ENCODE measurements around the gene MS4A8.
"Not testable (repeated sequence)": the region's sequence is repeated elsewhere in the genome, so short reads cannot be mapped to it uniquely, and the experiment has no call there.

Gene MS4A8

GRCh38 chr11:60741421-60741820 is 42.0 kb downstream of the MS4A8 start:
- in situ Hi-C loops (cut with MboI; ENCODE audit: low sequenced_read_pairs) = no loop called here
- Histone ChIP-seq H3K27me3 (ENCODE audit: low read depth) (no peaks in the 10 kb centered on the region), H3K9me3 (no peaks in the 10 kb centered on the region), H3K4me3 (no peak overlapping the region), H3K36me3 (replicated peaks) (no peaks in the 10 kb centered on the region), H3K4me1 (no peaks in the 10 kb centered on the region)
- no peak for DNase-seq (ENCODE audit: low spot score in 2 of 2)

DNA sequence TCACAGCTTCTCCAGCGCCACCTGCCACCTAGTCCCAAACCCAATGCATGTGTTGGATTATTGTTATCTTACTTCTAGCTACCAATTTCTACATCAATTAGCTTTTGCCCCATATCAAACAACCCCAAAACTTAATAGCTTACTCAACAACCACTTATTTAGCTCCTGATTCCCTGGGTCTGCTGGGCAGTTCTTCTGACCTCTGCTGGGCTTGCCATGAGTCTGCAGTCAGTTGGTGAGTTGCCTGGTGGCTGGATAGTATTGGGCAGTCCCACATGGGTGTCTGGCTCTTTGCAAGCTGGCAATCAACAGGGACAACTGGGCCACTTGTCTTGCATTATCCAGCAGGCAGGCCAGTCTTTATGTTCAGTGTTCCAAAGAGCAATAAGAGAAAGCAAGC is 43.6 kb downstream of the MS4A8 start:
- no peaks in the 10 kb centered on the region for H3K9me3 ChIP-seq
- no peak for DNase-seq (ENCODE audit: low spot score in 2 of 2)
- no peaks in the 10 kb centered on the region for H3K27me3 ChIP-seq (ENCODE audit: low read depth)
- no peaks in the 10 kb centered on the region for H3K4me1 ChIP-seq
- in situ Hi-C loops (cut with MboI; ENCODE audit: low sequenced_read_pairs) = no loop called here
- no peak overlapping the region for H3K4me3 ChIP-seq
- H3K36me3 ChIP-seq (replicated peaks) = no peaks in the 10 kb centered on the region

DNA sequence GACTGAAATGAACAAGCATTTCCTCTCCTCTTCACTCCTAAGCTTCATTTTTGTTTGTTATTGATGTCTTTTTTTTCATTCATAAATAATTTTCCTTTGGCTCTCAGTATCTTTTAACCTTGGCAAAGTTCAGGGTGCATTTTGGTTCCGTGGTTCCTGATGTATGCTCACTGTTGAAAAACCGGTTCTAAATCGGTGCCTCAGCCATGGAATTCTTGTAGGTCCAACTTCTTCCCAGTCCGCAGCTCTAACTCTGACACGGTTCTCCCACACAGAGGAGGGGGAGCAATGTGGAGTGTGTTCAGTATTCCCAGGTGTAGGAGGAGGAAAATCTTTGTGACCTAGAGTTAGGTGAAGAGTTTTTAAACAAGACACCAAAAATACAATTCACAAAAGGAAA is 44.7 kb downstream of the MS4A8 start:
- Histone ChIP-seq H3K27me3 (ENCODE audit: low read depth) (no peaks in the 10 kb centered on the region), H3K4me3 (no peak overlapping the region), H3K4me1 (no peaks in the 10 kb centered on the region), H3K9me3 (no peaks in the 10 kb centered on the region), H3K36me3 (replicated peaks) (no peaks in the 10 kb centered on the region)
- in situ Hi-C loops (cut with MboI; ENCODE audit: low sequenced_read_pairs) = no loop called here
- no peak for DNase-seq (ENCODE audit: low spot score in 2 of 2)

GRCh38 chr11:60747359-60747873 is 48.0 kb downstream of the MS4A8 start:
- no peaks in the 10 kb centered on the region for H3K36me3 ChIP-seq (replicated peaks)
- H3K9me3 ChIP-seq = no peaks in the 10 kb centered on the region
- no peak overlapping the region for H3K4me3 ChIP-seq
- DNase-seq (ENCODE audit: low spot score in 2 of 2) = no peak
- H3K27me3 ChIP-seq (ENCODE audit: low read depth) = 0 out of 2 replicates have a peak, but pooled peaks cover 3% of the 10 kb centered on the region
- no peaks in the 10 kb centered on the region for H3K4me1 ChIP-seq
- in situ Hi-C loops (cut with MboI; ENCODE audit: low sequenced_read_pairs) = no loop called here

DNA sequence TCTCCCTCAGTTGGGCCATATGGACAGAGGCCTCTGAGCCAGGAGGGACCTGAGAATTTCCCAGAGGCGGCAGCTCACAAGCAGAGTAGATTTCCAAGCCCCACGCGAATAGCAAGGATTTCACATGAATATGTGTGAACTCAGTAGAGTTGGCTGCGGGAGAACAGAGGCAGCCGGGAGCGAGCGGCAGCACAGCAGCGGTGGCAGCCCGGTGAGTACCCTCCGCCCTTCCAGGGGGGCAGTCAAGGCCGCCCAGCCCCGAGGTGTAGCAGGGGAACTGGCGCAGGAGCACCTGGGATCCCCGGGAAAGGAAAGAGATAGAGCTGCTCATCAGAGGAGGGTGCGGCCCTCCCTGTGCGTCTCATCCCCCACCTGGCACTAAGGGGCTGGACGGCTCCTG is 48.8 kb downstream of the MS4A8 start:
- H3K27me3 ChIP-seq (ENCODE audit: low read depth) = 0 out of 2 replicates have a peak, but pooled peaks cover 3% of the 10 kb centered on the region
- no peak for DNase-seq (ENCODE audit: low spot score in 2 of 2)
- H3K9me3 ChIP-seq = no peaks in the 10 kb centered on the region
- no peaks in the 10 kb centered on the region for H3K4me1 ChIP-seq
- in situ Hi-C loops (cut with MboI; ENCODE audit: low sequenced_read_pairs) = no loop called here
- no peak overlapping the region for H3K4me3 ChIP-seq
- no peaks in the 10 kb centered on the region for H3K36me3 ChIP-seq (replicated peaks)

GRCh38 chr11:60748821-60749220 is 49.4 kb downstream of the MS4A8 start:
- Histone ChIP-seq H3K4me1 (no peaks in the 10 kb centered on the region), H3K9me3 (no peaks in the 10 kb centered on the region), H3K27me3 (ENCODE audit: low read depth) (0 out of 2 replicates have a peak, but pooled peaks cover 3% of the 10 kb centered on the region), H3K4me3 (no peak overlapping the region), H3K36me3 (replicated peaks) (no peaks in the 10 kb centered on the region)
- DNase-seq (ENCODE audit: low spot score in 2 of 2) = no peak
- in situ Hi-C loops (cut with MboI; ENCODE audit: low sequenced_read_pairs) = no loop called here

DNA sequence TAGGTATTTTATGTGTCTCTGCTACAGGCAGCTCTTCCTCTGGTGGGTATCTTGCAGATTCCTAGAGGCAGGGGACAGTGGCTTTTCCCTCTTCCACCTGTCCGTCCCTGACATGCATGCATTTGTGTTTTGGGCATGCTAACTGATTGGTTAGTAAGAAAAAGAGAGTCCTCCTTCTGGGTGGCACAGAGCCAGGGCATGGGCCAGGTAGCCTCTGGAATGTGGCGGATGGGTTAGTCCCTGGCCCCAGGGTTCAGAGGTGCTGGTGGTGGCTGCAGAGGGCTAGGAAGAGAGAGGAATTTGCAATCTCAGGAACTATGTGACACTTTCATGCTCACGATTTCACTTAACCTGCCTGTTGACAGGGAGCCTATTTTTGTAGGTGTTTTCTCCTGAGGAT is 51.5 kb downstream of the MS4A8 start:
- no peak overlapping the region for H3K4me3 ChIP-seq
- in situ Hi-C loops (cut with MboI; ENCODE audit: low sequenced_read_pairs) = no loop called here

GRCh38 chr11:60753309-60753708 is 53.9 kb downstream of the MS4A8 start:
- Histone ChIP-seq H3K27me3 (ENCODE audit: low read depth) (0 out of 2 replicates have a peak, but pooled peaks cover 3% of the 10 kb centered on the region), H3K4me1 (no peaks in the 10 kb centered on the region), H3K4me3 (no peak overlapping the region), H3K9me3 (no peaks in the 10 kb centered on the region), H3K36me3 (replicated peaks) (no peaks in the 10 kb centered on the region)
- DNase-seq (ENCODE audit: low spot score in 2 of 2) = no peak
- in situ Hi-C loops (cut with MboI; ENCODE audit: low sequenced_read_pairs) = no loop called here

More for the DNA sequence above, 51.5 kb downstream of the MS4A8 start:
- H3K9me3 ChIP-seq = no peaks in the 10 kb centered on the region
- no peaks in the 10 kb centered on the region for H3K36me3 ChIP-seq (replicated peaks)
- no peaks in the 10 kb centered on the region for H3K4me1 ChIP-seq
- no peak for DNase-seq (ENCODE audit: low spot score in 2 of 2)
- 0 out of 2 replicates have a peak, but pooled peaks cover 3% of the 10 kb centered on the region for H3K27me3 ChIP-seq (ENCODE audit: low read depth)

- in situ Hi-C loops (cut with MboI; ENCODE audit: low sequenced_read_pairs) = no loop called here
- H3K36me3 ChIP-seq (replicated peaks) = no peaks in the 10 kb centered on the region
- H3K27me3 ChIP-seq (ENCODE audit: low read depth) = peaks cover 11% of the 10 kb centered on the region
- no peaks in the 10 kb centered on the region for H3K9me3 ChIP-seq
- no peak overlapping the region for H3K4me3 ChIP-seq
- DNase-seq (ENCODE audit: low spot score in 2 of 2) = no peak
- H3K4me1 ChIP-seq = no peaks in the 10 kb centered on the region
Measured at GRCh38 chr11:60754887-60755286, 55.5 kb downstream of the MS4A8 start.

- peaks cover 13% of the 10 kb centered on the region for H3K27me3 ChIP-seq (ENCODE audit: low read depth)
- in situ Hi-C loops (cut with MboI; ENCODE audit: low sequenced_read_pairs) = no loop called here
- no peaks in the 10 kb centered on the region for H3K4me1 ChIP-seq
- no peaks in the 10 kb centered on the region for H3K36me3 ChIP-seq (replicated peaks)
- peak; percentile 36 to 44 for DNase-seq (ENCODE audit: low spot score in 2 of 2)
- no peaks in the 10 kb centered on the region for H3K9me3 ChIP-seq
- no peak within 1 kb of the TSS for H3K4me3 ChIP-seq
Measured at GRCh38 chr11:60756307-60757032, 57.1 kb downstream of the MS4A8 start, which contains the start of gene MS4A15. Gene MS4A15 (plus strand): TSS chr11:60756867. CDS start chr11:60763734, 6,867 bp downstream.

- no peaks in the 10 kb centered on the region for H3K9me3 ChIP-seq
- H3K27me3 ChIP-seq (ENCODE audit: low read depth) = peaks cover 15% of the 10 kb centered on the region
- no peaks in the 10 kb centered on the region for H3K36me3 ChIP-seq (replicated peaks)
- in situ Hi-C loops (cut with MboI; ENCODE audit: low sequenced_read_pairs) = no loop called here
- no peaks in the 10 kb centered on the region for H3K4me1 ChIP-seq
- DNase-seq (ENCODE audit: low spot score in 2 of 2) = no peak
- H3K4me3 ChIP-seq = no peak overlapping the region
Measured at GRCh38 chr11:60757231-60757800, 57.9 kb downstream of the MS4A8 start.

- H3K4me3 ChIP-seq; H3K4me1 ChIP-seq; in situ Hi-C loops (cut with MboI; ENCODE audit: low sequenced_read_pairs); H3K36me3 ChIP-seq (replicated peaks); H3K9me3 ChIP-seq; DNase-seq (ENCODE audit: low spot score in 2 of 2): not testable (repeated sequence)
- H3K27me3 ChIP-seq (ENCODE audit: low read depth) = peaks cover 15% of the 10 kb centered on the region
Measured at GRCh38 chr11:60758671-60759070, 59.3 kb downstream of the MS4A8 start.

GRCh38 chr11:60759438-60760225 is 60.2 kb downstream of the MS4A8 start:
- H3K4me3 ChIP-seq; H3K9me3 ChIP-seq; H3K36me3 ChIP-seq (replicated peaks); in situ Hi-C loops (cut with MboI; ENCODE audit: low sequenced_read_pairs); H3K4me1 ChIP-seq; DNase-seq (ENCODE audit: low spot score in 2 of 2): not testable (repeated sequence)
- H3K27me3 ChIP-seq (ENCODE audit: low read depth) = peaks cover 15% of the 10 kb centered on the region

All from HAP-1 (cell line).